Breast epithelium (tissue), 4 donors: ENCODE data around the gene CLN6. TPM values are rescaled to one million over a fixed set of nuclear protein-coding genes. Genes with fewer than 3 reads are reported as not detected.

Experiments used
- DNase-seq, 2 donors: peaks; one replicate each; pipeline ENCODE4 v3.0.0-alpha.2; 2019; ENCODE audit warnings: low spot score in 2 of 2
- H3K27ac ChIP-seq, 2 donors: fragments of 200-600 bp; sonication (generic) in 1 of 2; one replicate each; pipeline ENCODE4 v1.5.1; 2016 to 2019; ENCODE audit warnings: mild to moderate bottlenecking in 1 of 2
- H3K27me3 ChIP-seq, 2 donors: fragments of 200-600 bp; sonication (generic) in 1 of 2; one replicate each; pipeline versions ENCODE4 v1.5.1 to v1.6.0; 2017 to 2019; ENCODE audit warnings: control low read depth in 1 of 2, mild to moderate bottlenecking in 1 of 2
- H3K36me3 ChIP-seq: fragments of 200-600 bp; one replicate; pipeline ENCODE4 v1.5.1; 2019
- H3K4me1 ChIP-seq, 2 donors: fragments of 200-600 bp; sonication (generic); one replicate each; pipeline ENCODE4 v1.5.1; 2016 to 2019; ENCODE audit warnings: control low read depth in 1 of 2
- H3K4me3 ChIP-seq, 3 donors: fragments of 200-600 bp; sonication (generic); 1 replicate in 2 of 3; 2 replicates in 1 of 3; pipeline ENCODE4 v1.5.1; 2016 to 2019; ENCODE audit warnings: mild to moderate bottlenecking in 3 of 3, moderate library complexity in 2 of 3
- H3K9me3 ChIP-seq, 2 donors: fragments of 200-600 bp; sonication (generic) in 1 of 2; one replicate each; pipeline ENCODE4 v1.5.1; 2016 to 2019; ENCODE audit warnings: control low read depth in 1 of 2
- CTCF ChIP-seq, 3 donors: fragments of 450-650 bp; IDR thresholded peaks; one replicate each; pipeline ENCODE4 v1.5.1; 2016 to 2017; ENCODE audit warnings: antibody characterized with exemption in 3 of 3, mild to moderate bottlenecking in 3 of 3, moderate library complexity in 3 of 3
- POLR2A ChIP-seq: fragments of 450-650 bp; IDR thresholded peaks from one replicate; pipeline ENCODE4 v1.6.1; 2016; ENCODE audit warnings: antibody characterized with exemption, mild to moderate bottlenecking, moderate library complexity
- POLR2AphosphoS5 ChIP-seq, 3 donors: sonication (generic); formaldehyde crosslinking; IDR thresholded peaks; one replicate each; pipeline ENCODE4 v1.6.1; 2017; ENCODE audit warnings: antibody characterized with exemption in 3 of 3
- intact Hi-C: fragments of 100-400 bp; cut with DNase I; formaldehyde crosslinking; loops from one replicate; pipeline ENCODE4 v1.15.1; 2023; ENCODE audit warnings: low total_unique reads
- total RNA-seq, 3 donors: library from RNA; depleted of rRNA; stranded (reverse); fragments of >200 nt; gene quantifications; one replicate each; pipeline ENCODE4 v1.1.0, GENCODE V29; 2016

Gene CLN6
- total RNA-seq, 3 donors from 2014 or later: 16.5 to 23.1 (median 18.4) TPM

- DNase-seq: no peak
- Histone ChIP-seq H3K36me3 (no peaks in the 10 kb centered on the region), H3K27ac (no peak overlapping the region), H3K9me3 (no peaks in the 10 kb centered on the region), H3K4me1 (no peaks in the 10 kb centered on the region), H3K27me3 (no peaks in the 10 kb centered on the region), H3K4me3 (no peak overlapping the region)
- no peak for TF ChIP-seq CTCF (IDR thresholded peaks at IDR 0.05)
- no peak for TF ChIP-seq POLR2A
- TF ChIP-seq POLR2AphosphoS5 (IDR thresholded peaks at IDR 0.05): no peak
- intact Hi-C loops: no loop called here
Observed at GRCh38 chr15:68197661-68198437, 31.7 kb downstream of the CLN6 start.

GRCh38 chr15:68197170-68197492, 32.4 kb downstream of the CLN6 start:
- intact Hi-C loops: no loop called here
- Histone ChIP-seq H3K36me3 (no peaks in the 10 kb centered on the region), H3K9me3 (no peaks in the 10 kb centered on the region), H3K27me3 (no peaks in the 10 kb centered on the region), H3K27ac (no peak overlapping the region), H3K4me1 (no peaks in the 10 kb centered on the region), H3K4me3 (no peak overlapping the region)
- TF ChIP-seq POLR2AphosphoS5 (IDR thresholded peaks at IDR 0.05): no peak
- no peak for TF ChIP-seq POLR2A
- no peak for TF ChIP-seq CTCF (IDR thresholded peaks at IDR 0.05)
- no peak for DNase-seq

GRCh38 chr15:68196445-68197169, 32.9 kb downstream of the CLN6 start:
- no peak for TF ChIP-seq CTCF (IDR thresholded peaks at IDR 0.05)
- no peak for TF ChIP-seq POLR2AphosphoS5 (IDR thresholded peaks at IDR 0.05)
- no peak for TF ChIP-seq POLR2A
- no peaks in the 10 kb centered on the region for H3K4me1 ChIP-seq
- no peaks in the 10 kb centered on the region for H3K36me3 ChIP-seq
- DNase-seq: no peak
- no peaks in the 10 kb centered on the region for H3K27me3 ChIP-seq
- no peak overlapping the region for H3K4me3 ChIP-seq
- intact Hi-C loops: no loop called here
- peak overlapping the region in 1 of 2 donors; percentile 15 for H3K27ac ChIP-seq
- H3K9me3 ChIP-seq: no peaks in the 10 kb centered on the region

- DNase-seq: peak in 1 of 2 donors; percentile 34
- intact Hi-C loops: no loop called here
- Histone ChIP-seq H3K27me3 (no peaks in the 10 kb centered on the region), H3K4me3 (no peak overlapping the region), H3K27ac (peak overlapping the region; percentile 60 to 64), H3K4me1 (no peaks in the 10 kb centered on the region), H3K36me3 (no peaks in the 10 kb centered on the region), H3K9me3 (no peaks in the 10 kb centered on the region)
- TF ChIP-seq POLR2A: no peak
- TF ChIP-seq CTCF (IDR thresholded peaks at IDR 0.05): no peak
- TF ChIP-seq POLR2AphosphoS5 (IDR thresholded peaks at IDR 0.05): no peak
Observed at GRCh38 chr15:68195336-68196112, 34.0 kb downstream of the CLN6 start.
